KMS-11 (cell line): ENCODE measurements around the gene CRYBB1.

Experiments
- H2AFZ ChIP-seq: fragments of 200-600 bp; sonication (generic); 2 replicates; pipeline ENCODE4 v1.6.1; 2016; ENCODE audit warnings: antibody characterized with exemption, mixed run types, low read depth
- H3K27ac ChIP-seq: fragments of 200-600 bp; sonication (generic); 2 replicates; pipeline ENCODE4 v1.6.1; 2016; ENCODE audit warnings: mild to moderate bottlenecking, mixed run types
- H3K27me3 ChIP-seq: fragments of 200-600 bp; sonication (generic); 2 replicates; pipeline ENCODE4 v1.6.1; 2017; ENCODE audit warnings: mild to moderate bottlenecking, low read depth, mixed run types, moderate library complexity; ENCODE audit not compliant: insufficient read depth
- H3K36me3 ChIP-seq: fragments of 200-600 bp; sonication (generic); 2 replicates; pipeline ENCODE4 v1.6.1; 2017; ENCODE audit warnings: mild to moderate bottlenecking, mixed run types; ENCODE audit not compliant: insufficient read depth
- H3K4me1 ChIP-seq: fragments of 200-600 bp; sonication (generic); 2 replicates; pipeline ENCODE4 v1.6.1; 2016; ENCODE audit warnings: mild to moderate bottlenecking, low read depth, mixed run types; ENCODE audit not compliant: poor library complexity, severe bottlenecking
- H3K4me2 ChIP-seq: fragments of 200-600 bp; sonication (generic); 2 replicates; pipeline ENCODE4 v1.7.0; 2016; ENCODE audit warnings: mild to moderate bottlenecking, mixed run types
- H3K4me3 ChIP-seq: fragments of 200-600 bp; sonication (generic); IDR thresholded peaks from 2 replicates; pipeline ENCODE4 v1.6.1; 2017; ENCODE audit warnings: low read depth, low read length, mixed read lengths; ENCODE audit not compliant: insufficient read depth
- H3K79me2 ChIP-seq: fragments of 200-600 bp; sonication (generic); 2 replicates; pipeline ENCODE4 v1.6.1; 2016; ENCODE audit warnings: low read depth, mixed run types; ENCODE audit not compliant: insufficient read depth
- H3K9ac ChIP-seq: fragments of 200-600 bp; sonication (generic); 2 replicates; pipeline ENCODE4 v1.6.1; 2016; ENCODE audit warnings: mild to moderate bottlenecking, mixed run types
- H4K20me1 ChIP-seq: fragments of 200-600 bp; sonication (generic); 2 replicates; pipeline ENCODE4 v1.6.1; 2016; ENCODE audit warnings: mild to moderate bottlenecking, mixed run types; ENCODE audit not compliant: insufficient read depth
- TF ChIP-seq, protein P1 (sequence below): fragments of 200-600 bp; sonication (generic); conservative IDR thresholded peaks from 2 replicates; pipeline ENCODE4 v1.6.1; 2017; ENCODE audit warnings: low read depth, mild to moderate bottlenecking, antibody characterized with exemption, low read length, moderate library complexity, mixed read lengths

CRYBB1 gene

DNA sequence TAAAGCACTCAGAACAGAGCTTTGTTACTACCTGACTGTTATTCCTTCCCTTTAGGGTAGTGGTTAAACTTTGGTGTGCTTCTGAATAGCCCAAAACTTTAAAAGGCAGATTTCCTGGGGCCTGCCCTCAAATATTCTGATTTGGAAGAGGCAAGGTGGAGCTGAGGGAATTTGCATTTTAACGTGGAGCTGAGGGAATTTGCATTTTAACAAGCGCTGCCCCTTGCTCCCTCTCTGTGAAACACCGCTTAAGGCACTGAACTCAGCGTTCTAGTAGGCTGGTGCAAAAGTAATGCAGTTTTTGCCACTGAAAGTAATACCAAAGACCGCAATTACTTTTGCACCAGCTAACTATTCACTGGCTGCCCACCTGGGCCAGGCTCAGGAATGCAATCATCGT is 62.9 kb downstream of the CRYBB1 start:
- H3K9ac ChIP-seq: peak overlapping the region; percentile 45; the same call in 1 of the 2 replicates
- no peaks in the 10 kb centered on the region for H4K20me1 ChIP-seq
- H3K27ac ChIP-seq: peak overlapping the region; percentile 91
- TF ChIP-seq, protein P1, sequence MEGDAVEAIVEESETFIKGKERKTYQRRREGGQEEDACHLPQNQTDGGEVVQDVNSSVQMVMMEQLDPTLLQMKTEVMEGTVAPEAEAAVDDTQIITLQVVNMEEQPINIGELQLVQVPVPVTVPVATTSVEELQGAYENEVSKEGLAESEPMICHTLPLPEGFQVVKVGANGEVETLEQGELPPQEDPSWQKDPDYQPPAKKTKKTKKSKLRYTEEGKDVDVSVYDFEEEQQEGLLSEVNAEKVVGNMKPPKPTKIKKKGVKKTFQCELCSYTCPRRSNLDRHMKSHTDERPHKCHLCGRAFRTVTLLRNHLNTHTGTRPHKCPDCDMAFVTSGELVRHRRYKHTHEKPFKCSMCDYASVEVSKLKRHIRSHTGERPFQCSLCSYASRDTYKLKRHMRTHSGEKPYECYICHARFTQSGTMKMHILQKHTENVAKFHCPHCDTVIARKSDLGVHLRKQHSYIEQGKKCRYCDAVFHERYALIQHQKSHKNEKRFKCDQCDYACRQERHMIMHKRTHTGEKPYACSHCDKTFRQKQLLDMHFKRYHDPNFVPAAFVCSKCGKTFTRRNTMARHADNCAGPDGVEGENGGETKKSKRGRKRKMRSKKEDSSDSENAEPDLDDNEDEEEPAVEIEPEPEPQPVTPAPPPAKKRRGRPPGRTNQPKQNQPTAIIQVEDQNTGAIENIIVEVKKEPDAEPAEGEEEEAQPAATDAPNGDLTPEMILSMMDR: no peak
- H3K4me1 ChIP-seq: peaks cover 84% of the 10 kb centered on the region
- no peak overlapping the region for H2AFZ ChIP-seq
- H3K36me3 ChIP-seq: no peaks in the 10 kb centered on the region
- peaks cover 69% of the 10 kb centered on the region for H3K79me2 ChIP-seq
- no peak overlapping the region for H3K4me3 ChIP-seq
- H3K27me3 ChIP-seq: no peaks in the 10 kb centered on the region
- H3K4me2 ChIP-seq: peak overlapping the region; percentile 43

DNA sequence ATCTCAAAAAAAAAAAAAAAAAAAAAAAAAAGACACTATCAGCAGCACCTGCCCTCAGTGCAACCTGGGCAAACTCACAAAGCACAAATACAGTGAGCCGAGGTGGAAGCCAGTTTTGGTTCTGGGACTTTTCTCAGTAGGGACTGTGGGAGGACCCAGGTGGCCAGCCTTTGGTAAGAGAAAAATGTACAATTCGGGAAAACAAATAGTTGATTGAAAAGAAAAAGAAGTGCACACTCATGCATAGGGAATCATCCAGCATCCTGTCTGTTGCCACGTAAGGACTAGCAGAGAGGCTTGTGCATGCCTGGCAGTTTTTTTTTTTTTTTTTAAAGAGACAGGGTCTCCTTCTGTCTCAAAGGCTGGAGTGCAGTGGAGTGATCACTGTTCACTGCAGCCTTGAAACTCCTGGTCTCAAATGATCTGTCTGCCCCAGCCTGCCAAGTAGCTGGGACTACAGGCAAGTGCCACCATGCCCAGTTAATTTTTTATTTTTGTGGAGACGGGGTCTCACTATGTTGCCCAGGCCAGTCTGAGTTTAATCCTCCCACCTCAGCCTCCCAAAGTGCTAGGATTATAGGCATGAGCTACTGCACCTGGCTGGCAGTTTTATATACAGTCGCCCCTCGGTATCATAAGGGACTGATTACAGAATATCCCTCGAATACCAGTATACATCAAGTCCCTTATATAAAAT is 64.6 kb downstream of the CRYBB1 start:
- Histone ChIP-seq H3K79me2 (peaks cover 56% of the 10 kb centered on the region), H3K36me3 (no peaks in the 10 kb centered on the region), H3K4me3 (no peak overlapping the region), H2AFZ (no peak overlapping the region), H3K4me2 (peak overlapping the region; percentile 43; the same call in 1 of the 2 replicates), H4K20me1 (no peaks in the 10 kb centered on the region), H3K9ac (peak overlapping the region; percentile 45; the same call in 1 of the 2 replicates), H3K4me1 (peaks cover 76% of the 10 kb centered on the region), H3K27me3 (no peaks in the 10 kb centered on the region), H3K27ac (peak overlapping the region; percentile 91)
- TF ChIP-seq, protein P1: no peak

DNA sequence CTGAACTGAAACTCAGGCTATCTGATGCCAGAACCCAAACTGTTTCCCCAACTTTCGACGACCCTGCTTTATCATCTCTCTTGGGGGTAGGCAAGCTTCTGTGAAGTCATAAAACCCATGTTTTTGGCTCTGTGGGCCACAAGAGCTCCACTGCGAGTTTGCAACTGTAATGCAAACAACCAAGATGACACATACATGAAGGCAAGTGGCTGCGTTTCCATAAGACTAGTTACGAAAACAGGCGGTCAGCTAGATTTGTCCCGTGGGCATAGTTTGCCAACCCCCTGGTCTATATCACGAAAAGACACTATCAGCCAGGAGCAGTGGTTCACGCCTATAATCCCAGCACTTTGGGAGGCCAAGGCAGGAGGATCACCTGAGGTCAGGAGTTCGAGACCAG is 65.4 kb downstream of the CRYBB1 start:
- no peaks in the 10 kb centered on the region for H3K27me3 ChIP-seq
- peak overlapping the region; percentile 22; the same call in 1 of the 2 replicates for H3K4me2 ChIP-seq
- H3K9ac ChIP-seq: peak overlapping the region; percentile 45; the same call in 1 of the 2 replicates
- H3K27ac ChIP-seq: peak overlapping the region; percentile 91; the same call in 1 of the 2 replicates
- TF ChIP-seq, protein P1: no peak
- H3K36me3 ChIP-seq: no peaks in the 10 kb centered on the region
- peaks cover 56% of the 10 kb centered on the region for H3K79me2 ChIP-seq
- no peaks in the 10 kb centered on the region for H4K20me1 ChIP-seq
- H2AFZ ChIP-seq: no peak overlapping the region
- peaks cover 82% of the 10 kb centered on the region for H3K4me1 ChIP-seq
- H3K4me3 ChIP-seq: no peak overlapping the region

DNA sequence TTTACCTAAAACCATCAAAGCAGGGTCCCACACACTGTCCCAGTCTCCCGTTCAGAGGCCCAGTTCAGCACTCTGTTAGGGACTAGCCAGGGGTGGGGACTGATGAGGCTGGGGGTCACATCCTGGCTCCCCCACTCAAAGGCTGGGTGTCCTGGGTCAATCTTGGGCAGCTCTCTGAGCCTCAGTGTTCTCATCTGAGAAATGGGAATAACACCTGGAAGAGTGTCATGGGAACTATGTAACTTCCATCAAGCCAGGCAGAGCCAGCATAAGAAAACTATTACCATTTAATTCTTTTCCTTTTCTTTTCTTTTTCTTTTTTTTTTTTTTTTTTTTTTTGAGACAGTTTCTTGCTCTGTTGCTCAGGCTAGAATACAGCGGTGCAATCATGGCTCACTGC is 66.3 kb downstream of the CRYBB1 start:
- no peak overlapping the region for H3K4me2 ChIP-seq
- H3K9ac ChIP-seq: peak overlapping the region; percentile 20; the same call in 1 of the 2 replicates
- H3K27ac ChIP-seq: no peak overlapping the region; the same call in 1 of the 2 replicates
- H4K20me1 ChIP-seq: no peaks in the 10 kb centered on the region
- no peaks in the 10 kb centered on the region for H3K27me3 ChIP-seq
- H3K4me1 ChIP-seq: peaks cover 86% of the 10 kb centered on the region
- H3K4me3 ChIP-seq: no peak overlapping the region
- TF ChIP-seq, protein P1: no peak
- no peaks in the 10 kb centered on the region for H3K36me3 ChIP-seq
- peaks cover 50% of the 10 kb centered on the region for H3K79me2 ChIP-seq
- H2AFZ ChIP-seq: no peak overlapping the region
